Astrocyte of the hippocampus (primary cell): ENCODE results near the gene GPC5.
A peak's percentile ranks its signal among the peaks of the same experiment; 100 is the strongest.

ENCODE experiments used
- DNase-seq: peaks from one replicate; pipeline ENCODE4 v3.0.0; 2011; ENCODE audit warnings: low read depth, low spot score

GPC5 gene

GRCh38 chr13:91962946-91963345, 564.5 kb downstream of the GPC5 start:
- DNase-seq, result no peak

- no peak for DNase-seq
Observed at GRCh38 chr13:91965511-91965910, 567.1 kb downstream of the GPC5 start.

GRCh38 chr13:91978571-91978970, 580.1 kb downstream of the GPC5 start:
- DNase-seq, result no peak

GRCh38 chr13:91986761-91987483, 588.5 kb downstream of the GPC5 start:
- DNase-seq, result peak; percentile 8

GRCh38 chr13:91988331-91988730, 589.9 kb downstream of the GPC5 start:
- no peak for DNase-seq

GRCh38 chr13:92012787-92013186, 614.4 kb downstream of the GPC5 start:
- DNase-seq, result no peak

- DNase-seq, result no peak
Observed at GRCh38 chr13:92017737-92018136, 619.3 kb downstream of the GPC5 start.

- DNase-seq, result no peak
Observed at GRCh38 chr13:92028695-92029094, 630.3 kb downstream of the GPC5 start.

GRCh38 chr13:92029641-92030040, 631.2 kb downstream of the GPC5 start:
- no peak for DNase-seq

- DNase-seq, result no peak
Observed at GRCh38 chr13:92038905-92039304, 640.5 kb downstream of the GPC5 start.

GRCh38 chr13:92042522-92042921, 644.1 kb downstream of the GPC5 start:
- DNase-seq, result no peak

- DNase-seq, result peak; percentile 2
Observed at GRCh38 chr13:92044351-92044750, 645.9 kb downstream of the GPC5 start.

- DNase-seq, result no peak
Observed at GRCh38 chr13:92054389-92054788, 656.0 kb downstream of the GPC5 start.

- peak; percentile 2 for DNase-seq
Observed at GRCh38 chr13:92074658-92075057, 676.2 kb downstream of the GPC5 start.

GRCh38 chr13:92097337-92097903, 699.0 kb downstream of the GPC5 start:
- no peak for DNase-seq

- DNase-seq, result no peak
Observed at GRCh38 chr13:92101801-92102200, 703.4 kb downstream of the GPC5 start.

- DNase-seq, result peak; percentile 7
Observed at GRCh38 chr13:92103689-92104153, 705.3 kb downstream of the GPC5 start.

GRCh38 chr13:92122186-92122853, 723.9 kb downstream of the GPC5 start:
- no peak for DNase-seq

GRCh38 chr13:92126399-92126798, 728.0 kb downstream of the GPC5 start:
- DNase-seq, result no peak

GRCh38 chr13:92135509-92135908, 737.1 kb downstream of the GPC5 start:
- no peak for DNase-seq

- DNase-seq, result peak; percentile 19
Observed at GRCh38 chr13:92136449-92137155, 738.2 kb downstream of the GPC5 start.

GRCh38 chr13:92137520-92137919, 739.1 kb downstream of the GPC5 start:
- no peak for DNase-seq
